Measurements from ENCODE around the gene PRSS50.

Gene PRSS50

DNA sequence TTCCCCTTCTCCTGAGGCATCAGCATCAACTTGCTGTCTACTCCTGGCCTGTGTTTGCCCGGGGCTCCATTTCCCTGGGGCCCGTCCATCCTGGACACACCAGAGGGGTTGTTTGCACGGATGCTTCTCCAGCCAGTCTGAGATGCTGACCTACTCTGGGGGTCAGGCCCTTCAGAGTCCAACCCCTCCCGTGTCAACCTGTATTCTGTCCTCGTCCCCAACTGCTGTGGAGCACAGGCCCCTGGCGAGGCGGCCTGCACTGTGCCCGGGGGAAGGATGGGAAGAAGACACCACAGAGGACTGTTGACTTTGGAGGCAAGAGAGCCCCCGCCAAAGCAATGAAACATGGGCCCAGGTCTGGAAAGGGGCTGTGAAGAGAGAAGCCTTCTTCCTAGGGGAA is 50.0 kb downstream of the PRSS50 start:
- DNase-seq, result no peak

DNA sequence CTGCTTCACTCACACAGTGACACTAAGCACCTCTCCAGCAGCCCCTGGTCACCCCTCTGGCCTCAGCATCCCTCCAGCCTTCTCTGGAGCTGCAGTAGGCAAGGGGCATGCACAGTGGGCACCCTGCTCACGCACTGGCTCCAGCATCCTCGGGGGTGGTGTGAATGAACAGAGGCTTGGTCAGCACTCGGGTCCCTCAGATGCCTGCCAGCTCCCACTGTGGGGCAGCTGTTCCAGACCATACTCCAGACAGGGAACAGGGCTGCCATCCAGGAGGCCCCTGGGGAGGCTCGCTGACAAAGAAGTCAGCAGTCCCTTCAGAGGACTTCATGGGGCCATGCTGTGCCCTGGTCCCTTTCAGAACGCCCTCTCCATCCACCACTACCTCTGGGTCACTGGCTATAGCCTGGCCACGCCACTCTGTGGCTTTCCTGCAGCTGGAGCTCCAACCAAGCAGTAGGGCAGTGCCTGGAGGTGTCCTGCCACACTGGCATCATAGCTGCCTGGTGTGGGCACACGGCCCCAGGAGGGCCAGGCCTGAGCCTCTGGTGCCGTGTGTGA is 50.5 kb downstream of the PRSS50 start:
- no peak for DNase-seq

- DNase-seq, result no peak
Measured at GRCh38 chr3:46666453-46666845, 51.2 kb downstream of the PRSS50 start.

DNA sequence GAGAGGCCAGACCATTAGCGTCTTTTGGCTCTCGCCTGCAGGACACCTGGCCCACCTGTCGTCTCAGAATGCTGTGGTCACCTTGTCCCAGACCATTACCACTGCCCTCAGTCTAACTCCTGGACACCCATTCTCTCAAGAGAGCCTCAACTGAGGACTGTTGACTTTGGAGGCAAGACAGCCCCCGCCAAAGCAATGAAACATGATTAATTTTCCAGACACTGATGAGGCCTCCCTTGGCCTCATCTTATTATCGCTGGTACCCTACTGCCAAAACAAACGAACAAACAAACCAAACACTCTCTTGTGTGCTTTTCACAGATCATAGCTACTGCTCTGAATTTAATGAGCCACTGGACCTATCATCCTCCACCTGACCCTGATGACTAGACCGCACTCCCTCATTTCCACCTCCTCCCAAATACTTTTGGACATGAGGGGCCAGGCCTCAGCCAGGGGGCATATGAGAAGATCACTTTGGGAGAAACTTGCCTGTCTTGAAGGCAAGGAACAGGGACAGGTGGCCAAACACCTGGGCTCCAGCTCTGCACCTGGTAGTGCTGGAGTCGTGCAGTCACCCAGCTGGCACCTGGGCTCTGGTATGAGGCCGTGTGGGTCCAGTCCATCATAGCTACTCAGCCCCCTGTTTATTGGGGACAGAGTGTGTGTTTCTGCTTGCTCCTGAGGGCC is 51.8 kb downstream of the PRSS50 start:
- no peak for DNase-seq

DNA sequence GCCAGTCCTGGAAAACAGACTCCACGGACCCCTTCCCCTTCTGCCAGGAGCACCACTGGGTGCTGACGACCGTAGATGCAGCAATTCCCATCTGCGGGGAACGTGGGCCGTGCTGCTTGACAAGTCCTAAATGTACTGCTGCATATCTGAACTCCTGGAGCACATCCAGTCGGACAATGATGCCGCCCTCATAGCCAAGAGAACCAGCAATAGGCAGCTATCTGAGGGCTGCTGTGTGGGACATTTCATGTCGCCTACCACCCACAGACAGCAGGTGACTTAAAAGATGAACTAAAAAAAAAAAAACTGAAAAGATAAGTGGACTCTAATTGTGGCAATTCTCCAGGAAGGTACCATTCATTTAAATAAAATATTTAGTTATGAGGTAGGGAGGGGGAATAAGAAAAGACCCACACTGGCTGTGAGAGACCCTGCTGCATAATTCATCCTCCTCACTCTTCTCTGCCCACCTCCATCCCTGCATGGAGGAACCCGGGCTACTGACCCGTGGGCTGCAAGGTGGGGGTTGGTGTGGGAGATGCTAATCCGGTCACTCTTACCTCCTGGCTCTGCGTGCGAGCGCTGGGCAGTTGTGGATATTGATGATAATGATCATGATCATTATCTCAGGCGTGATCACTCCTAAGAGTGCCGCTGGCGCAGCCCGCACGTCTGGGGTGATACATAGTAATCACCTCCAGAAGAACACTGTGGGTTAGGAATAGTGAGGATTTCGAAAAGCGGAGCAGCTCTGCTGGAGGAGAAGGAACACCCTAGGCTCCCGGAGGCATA is 52.5 kb downstream of the PRSS50 start:
- no peak for DNase-seq

DNA sequence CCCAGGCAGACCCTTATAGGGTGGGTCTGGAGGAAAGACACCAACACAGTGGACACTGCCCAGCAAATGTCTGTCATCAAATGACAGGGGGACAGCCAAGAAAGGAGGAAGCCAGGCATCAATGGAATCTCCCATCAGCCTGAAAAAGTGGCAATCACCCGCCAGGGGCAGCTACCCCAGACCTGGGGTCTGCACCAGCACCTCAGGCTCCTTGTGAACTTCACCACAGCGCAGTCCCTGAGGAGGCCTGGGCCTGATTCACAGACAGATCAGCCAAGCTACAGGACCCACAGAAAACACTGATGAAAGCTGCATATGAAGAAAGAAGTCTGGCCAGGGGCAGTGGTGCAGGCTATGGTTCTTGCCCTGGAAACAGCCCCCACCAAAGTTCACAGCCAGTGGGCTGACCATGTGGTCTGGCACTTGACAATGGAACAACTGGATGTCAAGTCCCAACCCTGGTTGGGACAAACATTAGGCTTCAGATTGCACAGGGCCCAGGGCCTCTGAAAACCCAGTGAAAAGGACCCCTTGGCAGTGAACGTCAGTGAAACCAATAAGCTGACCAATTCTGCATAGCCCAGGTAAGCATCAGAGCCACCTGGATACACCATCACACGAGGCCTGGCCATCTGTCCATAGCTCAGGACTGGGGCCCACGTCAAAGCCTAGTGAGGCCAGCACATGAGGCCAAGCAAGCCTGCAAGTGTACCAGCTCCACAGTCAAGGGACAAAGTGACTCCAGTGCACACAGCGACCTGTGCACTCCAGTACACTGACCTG is 53.3 kb downstream of the PRSS50 start:
- no peak for DNase-seq

DNA sequence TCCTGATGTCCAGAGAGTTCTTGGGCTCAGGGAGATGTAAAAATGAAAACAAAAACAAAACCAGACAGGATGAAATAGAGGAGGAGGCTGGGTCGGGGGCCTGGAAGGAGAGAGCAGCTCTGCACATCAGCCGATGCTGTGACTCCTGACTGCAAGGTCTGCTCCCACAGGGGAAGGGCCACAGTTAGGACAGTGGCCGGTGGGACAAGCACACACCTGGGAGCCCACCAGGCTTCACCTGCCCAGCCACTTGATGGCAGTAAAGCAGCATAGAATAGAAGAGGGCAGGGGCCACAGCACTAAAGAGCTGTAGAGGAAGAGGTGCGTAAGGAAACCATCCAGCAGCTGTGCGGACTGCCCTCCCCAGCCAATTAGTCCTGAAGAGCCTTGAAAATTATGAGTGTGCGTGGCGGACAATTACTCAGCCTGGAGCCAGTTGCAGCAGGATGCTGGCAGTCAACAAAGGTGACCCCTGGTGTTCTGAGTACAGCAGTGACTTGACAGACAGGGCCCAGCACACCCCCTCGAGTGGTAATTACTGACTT is 54.0 kb downstream of the PRSS50 start:
- peak; percentile 11 for DNase-seq

- DNase-seq, result no peak
Measured at GRCh38 chr3:46662771-46663551, 54.7 kb downstream of the PRSS50 start.
